B cell (primary cell): ENCODE results near the gene FAM240B. TPM values are rescaled to one million over a fixed set of nuclear protein-coding genes. Genes with fewer than 3 reads are reported as not detected.

Experiments
- ATAC-seq: fragments of 200-7000 bp; cut with Tn5 transposase; one replicate; pipeline ENCODE4 v1.10.0; 2021; ENCODE audit warnings: low read depth, mild to moderate bottlenecking, moderate number of reproducible peaks, moderate library complexity
- CTCF ChIA-PET: fragments of 350-600 bp; sonication (Branson Sonifier 250); formaldehyde crosslinking; loops from one replicate; lab custom pipeline; 2021; ENCODE audit warnings: antibody characterized with exemption, inconsistent platforms; lab: Charles Lee
- POLR2A ChIA-PET: fragments of 350-600 bp; sonication (Branson Sonifier 250); formaldehyde crosslinking; loops from one replicate; lab custom pipeline; 2021; ENCODE audit warnings: antibody characterized with exemption; lab: Charles Lee
- DNase-seq: peaks from one replicate; pipeline ENCODE4 v3.0.0; 2013
- H2AFZ ChIP-seq: 2 replicates; pipeline ENCODE4 v1.6.1; 2012; ENCODE audit warnings: mild to moderate bottlenecking, low read depth, low read length; ENCODE audit not compliant: insufficient read depth, poor library complexity, severe bottlenecking
- H3K27ac ChIP-seq, 2 donors: 1 replicate in 1 of 2; 2 replicates in 1 of 2; pipeline ENCODE4 v1.5.1; 2012 to 2013; ENCODE audit warnings: low read length in 2 of 2, mild to moderate bottlenecking in 2 of 2, moderate library complexity in 1 of 2
- H3K27me3 ChIP-seq, 4 experiments: fragments of 200-600 bp in 1 of 4; sonication (generic) in 1 of 4; replicated peaks in 1 of 4; 1 replicate in 2 of 4; 2 replicates in 2 of 4; pipeline versions ENCODE4 v1.6.1 to v1.7.0; 2013 to 2016; ENCODE audit warnings: low read length in 3 of 4, mild to moderate bottlenecking in 2 of 4, mixed read lengths in 1 of 4, moderate library complexity in 1 of 4; ENCODE audit not compliant: insufficient read depth in 4 of 4, control insufficient read depth in 3 of 4; ENCODE audit errors: control extremely low read depth in 1 of 4
- H3K36me3 ChIP-seq, 2 experiments: replicated peaks in 1 of 2; 1 replicate in 1 of 2; 2 replicates in 1 of 2; pipeline versions ENCODE4 v1.6.1 to v1.7.1; 2013; ENCODE audit warnings: low read length in 1 of 2; ENCODE audit not compliant: insufficient read depth in 2 of 2, control insufficient read depth in 1 of 2; ENCODE audit errors: control extremely low read depth in 1 of 2, extremely low read depth in 1 of 2
- H3K4me1 ChIP-seq, 2 donors: fragments of 200-600 bp in 1 of 2; sonication (generic) in 1 of 2; 1 replicate in 1 of 2; 2 replicates in 1 of 2; pipeline versions ENCODE4 v1.5.1 to v1.6.1; 2013 to 2017; ENCODE audit warnings: low read length in 2 of 2; ENCODE audit not compliant: control insufficient read depth in 2 of 2, insufficient read depth in 2 of 2
- H3K4me2 ChIP-seq: replicated peaks from 2 replicates; pipeline ENCODE3; 2012; ENCODE audit warnings: mild to moderate bottlenecking, low read depth, low read length; ENCODE audit not compliant: poor library complexity, severe bottlenecking
- H3K4me3 ChIP-seq, 5 experiments: fragments of 200-600 bp in 1 of 5; sonication (generic) in 1 of 5; 1 replicate in 3 of 5; 2 replicates in 2 of 5; pipeline versions ENCODE4 v1.5.1 to v1.7.0; 2011 to 2016; ENCODE audit warnings: low read length in 4 of 5, mild to moderate bottlenecking in 4 of 5, low read depth in 2 of 5, control low read depth in 1 of 5, moderate library complexity in 1 of 5; ENCODE audit not compliant: insufficient read depth in 1 of 5; ENCODE audit errors: control extremely low read depth in 1 of 5, extremely low read depth in 1 of 5
- H3K79me2 ChIP-seq: fragments of 200-600 bp; sonication (generic); one replicate; pipeline ENCODE4 v1.6.0; 2016; ENCODE audit warnings: low read length; ENCODE audit not compliant: control insufficient read depth, insufficient read depth
- H3K9ac ChIP-seq: fragments of 200-600 bp; sonication (generic); 2 replicates; pipeline ENCODE4 v1.6.1; 2017; ENCODE audit warnings: mild to moderate bottlenecking, low read length, moderate library complexity
- H3K9me3 ChIP-seq, 3 donors: one replicate each; pipeline versions ENCODE4 v1.6.1 to v1.7.1; 2013; ENCODE audit warnings: low read length in 2 of 3; ENCODE audit not compliant: control insufficient read depth in 2 of 3, insufficient read depth in 1 of 3; ENCODE audit errors: control extremely low read depth in 1 of 3
- H4K20me1 ChIP-seq: 2 replicates; pipeline ENCODE4 v1.6.0; 2012; ENCODE audit warnings: mild to moderate bottlenecking, low read length; ENCODE audit not compliant: insufficient read depth, control insufficient read depth, poor library complexity, severe bottlenecking
- H3K27ac Mint-ChIP-seq: one replicate; pipeline ENCODE4 v1.8.0; 2021; ENCODE audit warnings: mixed read lengths
- H3K27me3 Mint-ChIP-seq: one replicate; pipeline ENCODE4 v1.8.0; 2021; ENCODE audit warnings: mixed read lengths
- H3K4me1 Mint-ChIP-seq: one replicate; pipeline ENCODE4 v1.8.0; 2021; ENCODE audit warnings: mixed read lengths
- H3K4me3 Mint-ChIP-seq: one replicate; pipeline ENCODE4 v1.8.0; 2021; ENCODE audit warnings: mixed read lengths
- H3K9me3 Mint-ChIP-seq: one replicate; pipeline ENCODE4 v1.8.0; 2022; ENCODE audit warnings: mixed read lengths; ENCODE audit not compliant: insufficient read depth
- EZH2 ChIP-seq: IDR thresholded peaks from 2 replicates; pipeline ENCODE4 v1.6.1; 2012; ENCODE audit warnings: borderline replicate concordance, low read depth, mild to moderate bottlenecking, moderate library complexity, low read length; ENCODE audit not compliant: insufficient read depth, poor library complexity, severe bottlenecking
- WGBS: methylation state at CpG from one replicate; pipeline ENCODE4 v1.1.5; 2013; ENCODE audit warnings: missing lambda C conversion rate; ENCODE audit not compliant: insufficient coverage; 5-methylcytosine and 5-hydroxymethylcytosine counted together
- intact Hi-C: fragments of 100-400 bp; cut with micrococcal nuclease; formaldehyde crosslinking; loops from one replicate; pipeline ENCODE4 v1.10.0; 2022
- polyA plus RNA-seq: library from polyadenylated mRNA; depleted of rRNA; stranded (reverse); fragments of >200 nt; gene quantifications from 2 replicates; pipeline ENCODE4 v1.2.3, GENCODE V29; 2012
- total RNA-seq, 2 donors: library from RNA; stranded (reverse); fragments of 120-200 nt in 1 of 2; gene quantifications; 1 replicate in 1 of 2; 2 replicates in 1 of 2; pipeline versions ENCODE4 v1.2.3 to v1.2.4, GENCODE V29; 2013 to 2022
- TF ChIP-seq, protein P1 (sequence below): fragments of 200-600 bp; IDR thresholded peaks from one replicate; pipeline ENCODE4 v1.8.0; 2022; ENCODE audit warnings: antibody characterized with exemption, mild to moderate bottlenecking

Gene FAM240B
- total and polyA plus RNA-seq, 2 donors (not counting 1 experiment from before 2014, with no cell fraction given) = not detected

DNA sequence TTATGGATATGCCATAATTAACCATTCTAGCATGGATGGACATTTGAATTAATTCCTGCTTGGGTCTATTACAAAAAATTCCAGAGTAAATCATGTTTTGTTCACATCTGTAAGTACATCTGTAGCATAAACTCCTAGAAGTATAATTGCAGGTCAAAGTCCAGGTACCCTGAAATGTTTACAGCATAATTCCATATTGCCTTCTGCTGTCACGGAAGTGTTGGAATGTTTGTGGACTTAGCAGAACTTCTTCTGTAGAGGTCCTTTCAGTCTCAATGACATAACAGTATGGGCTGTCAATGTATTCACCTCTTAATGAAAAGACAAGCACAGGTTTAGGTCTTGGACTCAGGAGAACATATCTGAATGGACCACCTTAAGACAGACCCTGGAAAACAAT lies 1.8 kb downstream of the FAM240B start:
- Histone ChIP-seq H4K20me1 (no peaks in the 10 kb centered on the region), H3K27ac (no peak overlapping the region), H3K4me1 (no peaks in the 10 kb centered on the region), H3K4me3 (no peak overlapping the region), H3K79me2 (no peaks in the 10 kb centered on the region), H3K36me3 (no peaks in the 10 kb centered on the region), H3K27me3 (no peaks in the 10 kb centered on the region), H2AFZ (no peak overlapping the region), H3K4me2 (no peak overlapping the region), H3K9me3 (no peaks in the 10 kb centered on the region), H3K9ac (no peak overlapping the region)
- H3K4me1 Mint-ChIP-seq = no peaks in the 10 kb centered on the region
- no peak for ATAC-seq
- H3K27me3 Mint-ChIP-seq = peaks cover 13% of the 10 kb centered on the region
- ChIA-PET CTCF (no interaction called here), POLR2A (no interaction called here)
- DNase-seq = no peak
- WGBS = no CpG with 5 or more reads among the region's 1 CpG
- TF ChIP-seq, protein P1, sequence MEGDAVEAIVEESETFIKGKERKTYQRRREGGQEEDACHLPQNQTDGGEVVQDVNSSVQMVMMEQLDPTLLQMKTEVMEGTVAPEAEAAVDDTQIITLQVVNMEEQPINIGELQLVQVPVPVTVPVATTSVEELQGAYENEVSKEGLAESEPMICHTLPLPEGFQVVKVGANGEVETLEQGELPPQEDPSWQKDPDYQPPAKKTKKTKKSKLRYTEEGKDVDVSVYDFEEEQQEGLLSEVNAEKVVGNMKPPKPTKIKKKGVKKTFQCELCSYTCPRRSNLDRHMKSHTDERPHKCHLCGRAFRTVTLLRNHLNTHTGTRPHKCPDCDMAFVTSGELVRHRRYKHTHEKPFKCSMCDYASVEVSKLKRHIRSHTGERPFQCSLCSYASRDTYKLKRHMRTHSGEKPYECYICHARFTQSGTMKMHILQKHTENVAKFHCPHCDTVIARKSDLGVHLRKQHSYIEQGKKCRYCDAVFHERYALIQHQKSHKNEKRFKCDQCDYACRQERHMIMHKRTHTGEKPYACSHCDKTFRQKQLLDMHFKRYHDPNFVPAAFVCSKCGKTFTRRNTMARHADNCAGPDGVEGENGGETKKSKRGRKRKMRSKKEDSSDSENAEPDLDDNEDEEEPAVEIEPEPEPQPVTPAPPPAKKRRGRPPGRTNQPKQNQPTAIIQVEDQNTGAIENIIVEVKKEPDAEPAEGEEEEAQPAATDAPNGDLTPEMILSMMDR = no peak
- no peak for TF ChIP-seq EZH2
- no peak overlapping the region for H3K4me3 Mint-ChIP-seq
- no peak overlapping the region for H3K27ac Mint-ChIP-seq
- intact Hi-C loops = no loop called here
- H3K9me3 Mint-ChIP-seq = no peaks in the 10 kb centered on the region

DNA sequence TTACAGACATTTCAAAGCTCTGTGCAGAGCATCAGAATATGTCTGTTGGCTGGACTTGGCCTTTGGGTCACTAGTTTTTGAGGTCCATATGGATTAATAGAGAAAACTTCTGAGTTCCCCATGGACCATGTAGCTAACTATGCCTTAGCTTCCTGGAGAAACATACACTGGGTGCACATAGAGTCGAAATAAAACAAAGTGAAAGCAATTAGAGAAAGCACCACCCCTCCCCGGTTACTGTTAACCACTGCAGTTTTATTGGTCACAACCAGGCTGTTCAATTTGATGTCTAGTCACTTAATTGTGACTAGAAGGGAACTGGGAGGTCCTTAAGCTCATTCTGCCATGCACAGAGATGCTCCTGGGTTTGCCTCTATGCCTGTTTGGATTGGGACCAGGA lies 4.2 kb downstream of the FAM240B start:
- Histone ChIP-seq H3K4me2 (no peak overlapping the region), H4K20me1 (no peaks in the 10 kb centered on the region), H3K27me3 (no peaks in the 10 kb centered on the region), H3K79me2 (no peaks in the 10 kb centered on the region), H2AFZ (no peak overlapping the region), H3K4me1 (no peaks in the 10 kb centered on the region), H3K27ac (no peak overlapping the region), H3K9me3 (no peaks in the 10 kb centered on the region), H3K4me3 (no peak overlapping the region), H3K9ac (no peak overlapping the region), H3K36me3 (no peaks in the 10 kb centered on the region)
- intact Hi-C loops = no loop called here
- DNase-seq = no peak
- CTCF ChIA-PET = no interaction called here
- Mint-ChIP-seq H3K4me1 (no peaks in the 10 kb centered on the region), H3K4me3 (no peak overlapping the region), H3K27me3 (peaks cover 13% of the 10 kb centered on the region), H3K27ac (no peak overlapping the region), H3K9me3 (no peaks in the 10 kb centered on the region)
- no peak for TF ChIP-seq EZH2
- TF ChIP-seq, protein P1 = no peak
- no peak for ATAC-seq
- POLR2A ChIA-PET = no interaction called here
- 40% methylated on average over 1 of the region's 2 CpGs for WGBS
